Osteoblast (primary cell): Measurements from ENCODE around the gene FAAH. TPM values are rescaled to one million over a fixed set of nuclear protein-coding genes. Genes with fewer than 3 reads are reported as not detected.

Experiments
- DNase-seq: peaks from one replicate; pipeline ENCODE4 v3.0.0; 2011; ENCODE audit warnings: low spot score, mixed read lengths; ENCODE audit not compliant: insufficient read length; ENCODE audit errors: missing footprints
- H2AFZ ChIP-seq: 2 replicates; pipeline ENCODE4 v1.6.0; 2011; ENCODE audit warnings: mild to moderate bottlenecking, low read length
- H3K27ac ChIP-seq: 2 replicates; pipeline ENCODE4 v1.5.1; 2011; ENCODE audit warnings: mild to moderate bottlenecking, low read depth, low read length, moderate library complexity
- H3K27me3 ChIP-seq: 2 replicates; pipeline ENCODE4 v1.6.0; 2012; ENCODE audit warnings: mild to moderate bottlenecking, control low read depth, inconsistent platforms, low read length, moderate library complexity; ENCODE audit not compliant: insufficient read depth
- H3K36me3 ChIP-seq: 2 replicates; pipeline ENCODE4 v1.5.1; 2011; ENCODE audit warnings: mild to moderate bottlenecking, low read length, control low read depth, moderate library complexity; ENCODE audit not compliant: insufficient read depth
- H3K4me1 ChIP-seq: 2 replicates; pipeline ENCODE4 v1.5.1; 2011; ENCODE audit warnings: mild to moderate bottlenecking, low read length, control low read depth, moderate library complexity; ENCODE audit not compliant: insufficient read depth
- H3K4me2 ChIP-seq: 2 replicates; pipeline ENCODE4 v1.6.0; 2011; ENCODE audit warnings: mild to moderate bottlenecking, low read length; ENCODE audit not compliant: insufficient read depth
- H3K4me3 ChIP-seq: fragments of 200-600 bp; sonication (generic); 3 replicates; pipeline ENCODE4 v1.5.1; 2012; ENCODE audit warnings: mild to moderate bottlenecking, low read length, inconsistent platforms; ENCODE audit not compliant: insufficient read depth
- H3K79me2 ChIP-seq: 2 replicates; pipeline ENCODE4 v1.6.0; 2012; ENCODE audit warnings: mild to moderate bottlenecking, low read length, control low read depth, inconsistent platforms; ENCODE audit not compliant: insufficient read depth
- H3K9me3 ChIP-seq: 2 replicates; pipeline ENCODE4 v1.5.1; 2011; ENCODE audit warnings: low read depth, low read length, control low read depth
- H4K20me1 ChIP-seq: 2 replicates; pipeline ENCODE4 v1.6.0; 2012; ENCODE audit warnings: mild to moderate bottlenecking, low read length, control low read depth; ENCODE audit not compliant: insufficient read depth
- CTCF ChIP-seq: IDR thresholded peaks from 2 replicates; pipeline ENCODE4 v1.5.1; 2011; ENCODE audit warnings: mild to moderate bottlenecking, low read depth, low read length, moderate library complexity; ENCODE audit errors: extremely low read depth
- total RNA-seq: library from RNA; depleted of rRNA; stranded (reverse); fragments of >200 nt; gene quantifications from 2 replicates; pipeline ENCODE4 v1.2.3, GENCODE V29; 2012

The FAAH gene
- total RNA-seq, 1 donor, result 4.0 TPM

- H3K4me1 ChIP-seq, result peaks cover 3% of the 10 kb centered on the region
- H3K4me2 ChIP-seq, result no peak overlapping the region
- no peak overlapping the region for H3K27ac ChIP-seq
- H3K4me3 ChIP-seq, result no peak overlapping the region
- H3K9me3 ChIP-seq, result peaks cover 15% of the 10 kb centered on the region
- H2AFZ ChIP-seq, result no peak overlapping the region
- no peak for TF ChIP-seq CTCF
- H3K36me3 ChIP-seq, result no peaks in the 10 kb centered on the region
- H4K20me1 ChIP-seq, result no peaks in the 10 kb centered on the region
- H3K79me2 ChIP-seq, result no peaks in the 10 kb centered on the region
- DNase-seq, result no peak
- peaks cover 32% of the 10 kb centered on the region for H3K27me3 ChIP-seq
Measured at GRCh38 chr1:46393510-46393909, 607 bp upstream of the FAAH start.

GRCh38 chr1:46394872-46395465 lies 852 bp downstream of the FAAH start:
- H3K36me3 ChIP-seq, result no peaks in the 10 kb centered on the region
- no peaks in the 10 kb centered on the region for H3K79me2 ChIP-seq
- H3K4me3 ChIP-seq, result no peak overlapping the region
- H3K4me2 ChIP-seq, result peak overlapping the region; percentile 79
- peaks cover 32% of the 10 kb centered on the region for H3K27me3 ChIP-seq
- no peak for DNase-seq
- no peak overlapping the region for H3K27ac ChIP-seq
- H4K20me1 ChIP-seq, result no peaks in the 10 kb centered on the region
- H3K9me3 ChIP-seq, result peaks cover 15% of the 10 kb centered on the region
- H2AFZ ChIP-seq, result no peak overlapping the region
- H3K4me1 ChIP-seq, result peaks cover 3% of the 10 kb centered on the region
- no peak for TF ChIP-seq CTCF

GRCh38 chr1:46396441-46397398 lies 2.6 kb downstream of the FAAH start:
- Histone ChIP-seq H3K36me3 (no peaks in the 10 kb centered on the region), H3K4me3 (no peak overlapping the region), H3K9me3 (peaks cover 15% of the 10 kb centered on the region), H2AFZ (no peak overlapping the region), H3K27ac (no peak overlapping the region), H3K4me1 (peaks cover 3% of the 10 kb centered on the region), H3K4me2 (no peak overlapping the region), H3K27me3 (peaks cover 32% of the 10 kb centered on the region), H4K20me1 (no peaks in the 10 kb centered on the region), H3K79me2 (no peaks in the 10 kb centered on the region)
- TF ChIP-seq CTCF, result no peak
- peak; percentile 37 for DNase-seq

- H3K27me3 ChIP-seq, result peaks cover 22% of the 10 kb centered on the region
- H3K9me3 ChIP-seq, result no peaks in the 10 kb centered on the region
- no peak overlapping the region for H3K4me3 ChIP-seq
- no peak overlapping the region for H2AFZ ChIP-seq
- no peak for DNase-seq
- no peaks in the 10 kb centered on the region for H3K79me2 ChIP-seq
- H3K27ac ChIP-seq, result no peak overlapping the region
- no peaks in the 10 kb centered on the region for H3K36me3 ChIP-seq
- H3K4me2 ChIP-seq, result no peak overlapping the region
- TF ChIP-seq CTCF, result no peak
- H3K4me1 ChIP-seq, result peaks cover 6% of the 10 kb centered on the region
- H4K20me1 ChIP-seq, result no peaks in the 10 kb centered on the region
Measured at GRCh38 chr1:46399307-46399706, 5.2 kb downstream of the FAAH start.
